Esophagus squamous epithelium (tissue), 4 donors: Measurements from ENCODE around the gene HYCC1.

ENCODE experiments used
- POLR2A ChIP-seq, 4 donors: fragments of 450-650 bp; IDR thresholded peaks; one replicate each; pipeline ENCODE4 v1.6.1; 2017; ENCODE audit warnings: antibody characterized with exemption in 4 of 4, mild to moderate bottlenecking in 4 of 4, moderate library complexity in 3 of 4
- TF ChIP-seq, protein P1 (sequence below), 6 experiments: fragments of 450-650 bp in 4 of 6; fragments of 200-600 bp in 2 of 6; sonication (generic) in 2 of 6; IDR thresholded peaks; one replicate each; pipeline ENCODE4 v1.5.1; 2016 to 2019; ENCODE audit warnings: antibody characterized with exemption in 6 of 6, mild to moderate bottlenecking in 4 of 6, moderate library complexity in 4 of 6

DNA sequence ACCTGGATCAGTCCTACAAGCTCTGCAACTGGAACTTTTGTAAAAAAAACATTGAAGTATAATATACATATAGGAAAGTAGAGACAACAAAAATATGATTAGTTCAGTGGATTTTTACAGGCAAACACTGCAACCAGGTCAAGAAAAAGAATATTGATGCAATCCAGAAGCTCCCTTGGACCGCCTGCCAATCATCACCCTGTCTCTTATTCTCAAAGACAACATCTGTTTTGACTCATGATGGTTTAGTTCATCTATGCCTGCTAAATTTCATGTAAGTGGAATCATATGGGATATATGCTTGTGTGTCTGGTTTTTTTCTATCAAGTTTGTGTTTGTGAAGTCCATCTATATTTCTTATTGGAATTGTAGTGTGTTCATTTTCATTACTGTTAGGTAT lies 7.7 kb upstream of the HYCC1 start:
- TF ChIP-seq, protein P1, sequence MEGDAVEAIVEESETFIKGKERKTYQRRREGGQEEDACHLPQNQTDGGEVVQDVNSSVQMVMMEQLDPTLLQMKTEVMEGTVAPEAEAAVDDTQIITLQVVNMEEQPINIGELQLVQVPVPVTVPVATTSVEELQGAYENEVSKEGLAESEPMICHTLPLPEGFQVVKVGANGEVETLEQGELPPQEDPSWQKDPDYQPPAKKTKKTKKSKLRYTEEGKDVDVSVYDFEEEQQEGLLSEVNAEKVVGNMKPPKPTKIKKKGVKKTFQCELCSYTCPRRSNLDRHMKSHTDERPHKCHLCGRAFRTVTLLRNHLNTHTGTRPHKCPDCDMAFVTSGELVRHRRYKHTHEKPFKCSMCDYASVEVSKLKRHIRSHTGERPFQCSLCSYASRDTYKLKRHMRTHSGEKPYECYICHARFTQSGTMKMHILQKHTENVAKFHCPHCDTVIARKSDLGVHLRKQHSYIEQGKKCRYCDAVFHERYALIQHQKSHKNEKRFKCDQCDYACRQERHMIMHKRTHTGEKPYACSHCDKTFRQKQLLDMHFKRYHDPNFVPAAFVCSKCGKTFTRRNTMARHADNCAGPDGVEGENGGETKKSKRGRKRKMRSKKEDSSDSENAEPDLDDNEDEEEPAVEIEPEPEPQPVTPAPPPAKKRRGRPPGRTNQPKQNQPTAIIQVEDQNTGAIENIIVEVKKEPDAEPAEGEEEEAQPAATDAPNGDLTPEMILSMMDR (IDR thresholded peaks at IDR 0.05): no peak
- TF ChIP-seq POLR2A (IDR thresholded peaks at IDR 0.05): no peak
